DOHH2 (cell line): ENCODE results near the gene ADAMTS2.

Experiments used
- H3F3A ChIP-seq: fragments of 200-600 bp; sonication (generic), shearing (Covaris generic); 2 replicates; pipeline ENCODE4 v1.6.0; 2016; ENCODE audit warnings: antibody characterized with exemption, mild to moderate bottlenecking; ENCODE audit not compliant: control insufficient read depth, insufficient read depth
- H3K27ac ChIP-seq: fragments of 200-600 bp; sonication (generic); 2 replicates; pipeline ENCODE4 v1.5.1; 2014; ENCODE audit warnings: low read depth, mild to moderate bottlenecking, low read length, moderate library complexity
- H3K27me3 ChIP-seq: fragments of 200-600 bp; sonication (generic); 2 replicates; pipeline ENCODE4 v1.6.1; 2014; ENCODE audit warnings: mild to moderate bottlenecking, low read length, mixed read lengths; ENCODE audit not compliant: control insufficient read depth
- H3K36me3 ChIP-seq: fragments of 200-600 bp; sonication (generic); 2 replicates; pipeline ENCODE4 v1.6.1; 2014; ENCODE audit warnings: mild to moderate bottlenecking, low read length, moderate library complexity, mixed read lengths; ENCODE audit not compliant: control insufficient read depth
- H3K4me1 ChIP-seq: fragments of 200-600 bp; sonication (generic); 2 replicates; pipeline ENCODE4 v1.6.1; 2014; ENCODE audit warnings: mild to moderate bottlenecking, low read length, mixed read lengths; ENCODE audit not compliant: control insufficient read depth
- H3K4me2 ChIP-seq: fragments of 200-600 bp; sonication (generic); 2 replicates; pipeline ENCODE4 v1.6.0; 2014; ENCODE audit warnings: mild to moderate bottlenecking, low read length, moderate library complexity
- H3K4me3 ChIP-seq: fragments of 200-600 bp; sonication (generic); 2 replicates; pipeline ENCODE4 v1.5.1; 2014; ENCODE audit warnings: mild to moderate bottlenecking, low read length, mixed read lengths
- H3K79me2 ChIP-seq: fragments of 200-600 bp; sonication (generic); 2 replicates; pipeline ENCODE4 v1.6.1; 2014; ENCODE audit warnings: mild to moderate bottlenecking, low read length, mixed read lengths; ENCODE audit not compliant: control insufficient read depth
- H3K9me2 ChIP-seq: fragments of 200-600 bp; sonication (generic); replicated peaks from 2 replicates; pipeline ENCODE4 v1.6.1; 2014; ENCODE audit warnings: mild to moderate bottlenecking, low read length, mixed read lengths; ENCODE audit not compliant: control insufficient read depth
- H3K9me3 ChIP-seq: fragments of 200-600 bp; sonication (generic); 2 replicates; pipeline ENCODE4 v1.6.1; 2014; ENCODE audit warnings: antibody characterized with exemption, low read length, mixed read lengths; ENCODE audit not compliant: control insufficient read depth, insufficient read depth
- H4K20me1 ChIP-seq: fragments of 200-600 bp; sonication (generic); 2 replicates; pipeline ENCODE4 v1.6.0; 2014; ENCODE audit warnings: low read depth, mild to moderate bottlenecking, antibody characterized with exemption, low read length, moderate library complexity; ENCODE audit not compliant: control insufficient read depth, insufficient read depth
- CTCF ChIP-seq: fragments of 200-600 bp; sonication (generic); IDR thresholded peaks from one replicate; pipeline ENCODE4 v1.5.1; 2014; ENCODE audit warnings: antibody characterized with exemption, mild to moderate bottlenecking, low read depth, low read length; ENCODE audit not compliant: poor library complexity, severe bottlenecking
- EZH2phosphoT487 ChIP-seq: fragments of 200-600 bp; sonication (generic); IDR thresholded peaks from 2 replicates; pipeline ENCODE4 v1.6.1; 2017; ENCODE audit warnings: borderline replicate concordance, mild to moderate bottlenecking, antibody characterized with exemption, low read length, moderate library complexity, mixed read lengths

The ADAMTS2 gene

GRCh38 chr5:179308563-179309382 is 36.5 kb downstream of the ADAMTS2 start:
- TF ChIP-seq CTCF = no peak
- TF ChIP-seq EZH2phosphoT487 = no peak
- Histone ChIP-seq H4K20me1 (no peaks in the 10 kb centered on the region), H3K9me3 (no peaks in the 10 kb centered on the region), H3K4me3 (no peak overlapping the region), H3F3A (no peaks in the 10 kb centered on the region), H3K4me1 (no peaks in the 10 kb centered on the region), H3K9me2 (no peaks in the 10 kb centered on the region), H3K27ac (no peak overlapping the region), H3K4me2 (no peak overlapping the region), H3K36me3 (no peaks in the 10 kb centered on the region), H3K79me2 (no peaks in the 10 kb centered on the region), H3K27me3 (no peaks in the 10 kb centered on the region)

- no peaks in the 10 kb centered on the region for H3K79me2 ChIP-seq
- no peaks in the 10 kb centered on the region for H3K9me3 ChIP-seq
- H4K20me1 ChIP-seq = no peaks in the 10 kb centered on the region
- H3K9me2 ChIP-seq = no peaks in the 10 kb centered on the region
- TF ChIP-seq EZH2phosphoT487 (no peak), CTCF (no peak)
- H3K36me3 ChIP-seq = no peaks in the 10 kb centered on the region
- H3K27ac ChIP-seq = no peak overlapping the region
- no peaks in the 10 kb centered on the region for H3K4me1 ChIP-seq
- no peak overlapping the region for H3K4me3 ChIP-seq
- no peak overlapping the region for H3K4me2 ChIP-seq
- H3K27me3 ChIP-seq = no peaks in the 10 kb centered on the region
- H3F3A ChIP-seq = no peaks in the 10 kb centered on the region
Observed at GRCh38 chr5:179307931-179308471, 37.3 kb downstream of the ADAMTS2 start.

GRCh38 chr5:179307013-179307800 is 38.1 kb downstream of the ADAMTS2 start:
- Histone ChIP-seq H3K9me2 (no peaks in the 10 kb centered on the region), H3K4me3 (no peak overlapping the region), H3K27ac (no peak overlapping the region), H3K27me3 (no peaks in the 10 kb centered on the region), H3K4me2 (no peak overlapping the region), H3K36me3 (no peaks in the 10 kb centered on the region), H3K79me2 (no peaks in the 10 kb centered on the region), H3F3A (no peaks in the 10 kb centered on the region), H4K20me1 (no peaks in the 10 kb centered on the region), H3K9me3 (no peaks in the 10 kb centered on the region), H3K4me1 (no peaks in the 10 kb centered on the region)
- no peak for TF ChIP-seq CTCF
- no peak for TF ChIP-seq EZH2phosphoT487
